ENCODE data around the gene MMP19. TPM values are rescaled to one million over a fixed set of nuclear protein-coding genes. Genes with fewer than 3 reads are reported as not detected.

The MMP19 gene
- total RNA-seq, 2 experiments from 2014 or later = 0.10 TPM; not detected in 1

GRCh38 chr12:55797550-55797949, 45.2 kb downstream of the MMP19 start:
- CTCF ChIA-PET = interaction anchor here (1.6 to 5.4 kb wide), 4 partner anchors 25 to 59 kb away, joined by 3 to 36 read pairs (median 6); no protein-coding TSS in a partner anchor
- Mint-ChIP-seq H3K4me1 (ENCODE audit: low read depth) (peaks cover 3% of the 10 kb centered on the region), H3K36me3 (ENCODE audit: low read depth) (peaks cover 34% of the 10 kb centered on the region), H3K27ac (peak overlapping the region; percentile 30), H3K27me3 (ENCODE audit: low read depth) (no peaks in the 10 kb centered on the region), H3K4me3 (no peak overlapping the region), H3K9me3 (no peaks in the 10 kb centered on the region)
- intact Hi-C loops (cut with micrococcal nuclease) = loop anchor here (1.0 kb wide), 1 partner anchor 54 kb away; the partner anchor contains the start of gene GDF11
- no peak for DNase-seq

DNA sequence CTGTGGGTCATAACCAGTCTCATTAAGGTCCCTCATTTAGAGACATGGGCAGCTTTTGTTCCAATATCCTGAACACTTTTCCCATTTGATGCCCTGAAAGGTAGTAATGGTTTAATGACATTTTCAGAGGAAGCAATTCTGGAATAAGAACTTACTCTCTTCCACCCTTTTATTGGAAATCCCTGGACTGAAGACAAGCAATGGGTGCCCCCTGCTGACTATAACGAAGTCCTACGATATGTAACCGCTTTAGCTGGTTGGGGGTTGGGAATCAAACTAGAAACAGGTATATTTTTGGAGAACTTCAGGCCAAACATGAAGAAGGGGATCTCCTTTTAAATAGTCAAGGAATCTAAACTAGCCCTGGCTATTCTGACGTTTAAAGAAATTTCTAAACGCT, 45.7 kb downstream of the MMP19 start:
- Mint-ChIP-seq H3K4me3 (no peak overlapping the region), H3K36me3 (ENCODE audit: low read depth) (peaks cover 35% of the 10 kb centered on the region), H3K27me3 (ENCODE audit: low read depth) (no peaks in the 10 kb centered on the region), H3K4me1 (ENCODE audit: low read depth) (peaks cover 3% of the 10 kb centered on the region), H3K27ac (no peak overlapping the region), H3K9me3 (no peaks in the 10 kb centered on the region)
- no peak for DNase-seq
- CTCF ChIA-PET = interaction anchor here (0.6 to 5.4 kb wide), 9 partner anchors 23 to 66 kb away, joined by 3 to 36 read pairs (median 4); no protein-coding TSS in a partner anchor
- intact Hi-C loops (cut with micrococcal nuclease) = loop anchor here (1.0 kb wide), 1 partner anchor 54 kb away; the partner anchor contains the start of gene GDF11

- H3K4me3 Mint-ChIP-seq = no peak overlapping the region
Observed at GRCh38 chr12:55795950-55796349, 46.8 kb downstream of the MMP19 start.

GRCh38 chr12:55789893-55790292, 52.8 kb downstream of the MMP19 start:
- H3K4me3 Mint-ChIP-seq = no peak overlapping the region
- DNase-seq = no peak
- intact Hi-C loops (cut with micrococcal nuclease) = no loop called here
- H3K27ac Mint-ChIP-seq = no peak overlapping the region
- no peaks in the 10 kb centered on the region for H3K9me3 Mint-ChIP-seq
- CTCF ChIA-PET = interaction anchor here (1.4 kb wide), 1 partner anchor 52 kb away, joined by 3 read pairs; no protein-coding TSS in a partner anchor
- H3K36me3 Mint-ChIP-seq (ENCODE audit: low read depth) = peaks cover 40% of the 10 kb centered on the region
- no peaks in the 10 kb centered on the region for H3K27me3 Mint-ChIP-seq (ENCODE audit: low read depth)
- no peaks in the 10 kb centered on the region for H3K4me1 Mint-ChIP-seq (ENCODE audit: low read depth)

More at GRCh38 chr12:55795950-55796349, 46.8 kb downstream of the MMP19 start:
- Mint-ChIP-seq H3K9me3 (no peaks in the 10 kb centered on the region), H3K4me1 (ENCODE audit: low read depth) (peaks cover 3% of the 10 kb centered on the region), H3K27me3 (ENCODE audit: low read depth) (no peaks in the 10 kb centered on the region), H3K36me3 (ENCODE audit: low read depth) (peaks cover 36% of the 10 kb centered on the region), H3K27ac (peak overlapping the region; percentile 59)
- DNase-seq = no peak
- intact Hi-C loops (cut with micrococcal nuclease) = no loop called here
- CTCF ChIA-PET = interaction anchor here (0.6 to 5.4 kb wide), 11 partner anchors 14 to 282 kb away, joined by 3 to 36 read pairs (median 5); partner anchors contain the start of genes ORMDL2 and SARNP

GRCh38 chr12:55789171-55789570, 53.6 kb downstream of the MMP19 start:
- no peak for DNase-seq
- CTCF ChIA-PET = interaction anchor here (0.9 kb wide), 1 partner anchor 51 kb away, joined by 4 read pairs; no protein-coding TSS in a partner anchor
- intact Hi-C loops (cut with micrococcal nuclease) = no loop called here
- Mint-ChIP-seq H3K27ac (no peak overlapping the region), H3K4me1 (ENCODE audit: low read depth) (no peaks in the 10 kb centered on the region), H3K36me3 (ENCODE audit: low read depth) (peaks cover 36% of the 10 kb centered on the region), H3K9me3 (no peaks in the 10 kb centered on the region), H3K4me3 (no peak overlapping the region), H3K27me3 (ENCODE audit: low read depth) (no peaks in the 10 kb centered on the region)

GRCh38 chr12:55788546-55788945, 54.2 kb downstream of the MMP19 start:
- Mint-ChIP-seq H3K36me3 (ENCODE audit: low read depth) (peaks cover 33% of the 10 kb centered on the region), H3K9me3 (no peaks in the 10 kb centered on the region), H3K4me3 (no peak overlapping the region), H3K27me3 (ENCODE audit: low read depth) (no peaks in the 10 kb centered on the region), H3K4me1 (ENCODE audit: low read depth) (no peaks in the 10 kb centered on the region), H3K27ac (no peak overlapping the region)
- CTCF ChIA-PET = interaction anchor here (0.9 to 1.5 kb wide), 2 partner anchors 51 to 152 kb away, joined by 3 to 4 read pairs; no protein-coding TSS in a partner anchor
- no peak for DNase-seq
- intact Hi-C loops (cut with micrococcal nuclease) = no loop called here

Other genes with a start within 250 kb of the MMP19 start
- gene OR10P1, start 206.0 kb downstream of the MMP19 start, total RNA-seq = not detected
- gene ITGA7, start 135.0 kb downstream of the MMP19 start, total RNA-seq = 1 to 10 TPM; 3.9 to 4.8 TPM
- gene BLOC1S1, start 126.9 kb downstream of the MMP19 start, total RNA-seq = 100 to 1,000 TPM; 118 to 124 TPM
- gene RDH5, start 122.5 kb downstream of the MMP19 start, total RNA-seq = 1 to 10 TPM; 2.1 to 2.6 TPM
- gene CD63, start 113.9 kb downstream of the MMP19 start, total RNA-seq = 10 to 100 TPM; 62.3 to 73.6 TPM
- gene GDF11, start 99.8 kb downstream of the MMP19 start, total RNA-seq = 1 to 10 TPM; 4.2 TPM
- 100 to 1,000 TPM; 100 to 101 TPM for gene SARNP, start 25.2 kb downstream of the MMP19 start, total RNA-seq
- 10 to 100 TPM; 23.8 to 26.4 TPM for gene ORMDL2, start 24.9 kb downstream of the MMP19 start, total RNA-seq
- gene DNAJC14, start 13.3 kb downstream of the MMP19 start, total RNA-seq = 10 to 100 TPM; 19.7 to 21.9 TPM
- gene PYM1, start 85.0 kb upstream of the MMP19 start, total RNA-seq = 10 to 100 TPM; 18.8 to 19.3 TPM
- gene DGKA, start 88.2 kb upstream of the MMP19 start, total RNA-seq = 100 to 1,000 TPM; 285 to 331 TPM
- gene PMEL, start 123.1 kb upstream of the MMP19 start, total RNA-seq = 1 to 10 TPM; 1.2 to 1.5 TPM
- 100 to 1,000 TPM; 121 to 126 TPM for gene CDK2, start 123.9 kb upstream of the MMP19 start, total RNA-seq
- gene RAB5B, start 131.1 kb upstream of the MMP19 start, total RNA-seq = 10 to 100 TPM; 33.2 to 35.7 TPM
- 1 to 10 TPM; 1.7 to 2.2 TPM for gene SUOX, start 154.3 kb upstream of the MMP19 start, total RNA-seq
- 1 to 10 TPM; 7.5 to 8.2 TPM for gene IKZF4, start 178.1 kb upstream of the MMP19 start, total RNA-seq
- 10 to 100 TPM; 31.0 to 37.3 TPM for gene RPS26, start 199.0 kb upstream of the MMP19 start, total RNA-seq
- 1 to 10 TPM; 1.0 to 1.9 TPM for gene ERBB3, start 237.2 kb upstream of the MMP19 start, total RNA-seq

Data from activated naive CD4-positive, alpha-beta T cell treated with anti-CD3 and anti-CD28 coated beads for 36 hours (primary cell).